Measurements from ENCODE around the gene LUZP1.

The LUZP1 gene

DNA sequence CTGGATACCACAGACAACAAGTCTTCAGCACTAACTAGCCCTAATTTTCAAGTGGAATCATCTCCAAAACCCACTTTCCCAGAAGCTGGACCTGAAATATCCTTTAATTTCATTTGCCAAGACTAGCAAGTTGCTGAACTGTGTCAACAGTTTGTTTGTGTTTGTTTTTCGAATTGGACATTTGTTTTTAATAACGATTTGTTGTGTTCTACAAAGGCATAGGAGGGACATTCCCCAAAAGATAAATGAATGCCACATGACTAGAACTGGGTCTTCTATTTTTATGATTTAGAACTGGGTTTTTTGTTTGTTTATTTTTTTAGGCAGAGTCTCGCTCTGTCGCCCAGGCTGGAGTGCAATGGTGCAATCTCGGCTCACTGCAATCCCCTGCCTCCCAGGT, 17.9 kb downstream of the LUZP1 start:
- DNase-seq = no peak

DNA sequence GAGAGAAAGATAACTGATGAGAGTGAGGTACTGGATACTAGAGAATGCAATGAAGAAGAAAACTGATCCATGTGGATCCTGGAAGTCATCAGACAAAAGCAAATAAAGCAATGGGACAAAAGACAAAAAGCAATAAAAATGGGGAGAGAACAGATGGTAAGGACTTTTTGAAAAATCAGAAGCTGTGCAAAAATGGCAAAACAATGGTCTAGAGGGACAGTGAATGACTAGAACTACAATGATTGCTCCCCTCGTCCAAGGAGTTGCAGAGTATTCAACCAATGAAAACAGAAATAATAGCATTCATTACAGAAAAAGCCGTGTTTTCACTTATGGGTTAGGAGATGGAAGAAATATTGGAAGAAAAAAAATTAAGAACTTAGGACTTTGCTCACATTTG, 18.5 kb downstream of the LUZP1 start:
- DNase-seq = no peak

DNA sequence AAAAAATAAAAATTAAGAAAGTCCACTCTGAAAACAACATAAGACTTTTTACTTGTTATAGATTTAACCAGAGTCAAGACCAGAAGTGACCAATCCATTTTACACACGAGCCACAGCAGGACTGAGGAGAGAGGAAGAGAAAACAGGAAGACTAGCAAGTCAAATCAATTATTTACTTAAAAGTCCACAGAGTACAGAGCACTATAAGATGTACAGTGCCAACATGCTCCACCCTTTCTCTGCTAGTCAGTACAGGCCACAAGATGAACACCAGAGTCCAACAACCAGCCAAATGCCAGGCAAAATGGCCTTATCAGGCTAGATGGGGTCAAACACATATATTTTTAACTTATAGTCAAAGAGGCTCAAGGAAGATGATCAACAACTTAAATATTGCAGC, 19.5 kb downstream of the LUZP1 start:
- no peak for DNase-seq

DNA sequence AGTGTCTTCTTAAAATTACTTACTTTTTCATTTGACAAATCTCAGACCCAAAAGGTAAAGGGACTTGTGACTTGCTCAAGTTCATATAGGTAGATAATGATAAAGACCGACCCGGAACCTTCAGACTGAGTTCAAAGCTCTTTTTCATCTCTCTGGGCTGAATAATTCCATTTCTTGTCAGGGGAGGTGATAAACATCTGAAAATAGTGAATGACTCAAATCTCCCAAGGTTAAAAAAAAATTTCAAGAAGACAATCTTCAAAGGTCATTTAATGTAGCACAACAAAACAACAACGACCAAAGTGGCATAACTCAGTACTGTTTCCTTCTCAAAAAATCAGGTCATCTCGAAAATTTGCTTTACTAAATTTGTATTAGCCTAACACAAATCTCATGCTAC, 20.6 kb downstream of the LUZP1 start:
- DNase-seq = no peak

DNA sequence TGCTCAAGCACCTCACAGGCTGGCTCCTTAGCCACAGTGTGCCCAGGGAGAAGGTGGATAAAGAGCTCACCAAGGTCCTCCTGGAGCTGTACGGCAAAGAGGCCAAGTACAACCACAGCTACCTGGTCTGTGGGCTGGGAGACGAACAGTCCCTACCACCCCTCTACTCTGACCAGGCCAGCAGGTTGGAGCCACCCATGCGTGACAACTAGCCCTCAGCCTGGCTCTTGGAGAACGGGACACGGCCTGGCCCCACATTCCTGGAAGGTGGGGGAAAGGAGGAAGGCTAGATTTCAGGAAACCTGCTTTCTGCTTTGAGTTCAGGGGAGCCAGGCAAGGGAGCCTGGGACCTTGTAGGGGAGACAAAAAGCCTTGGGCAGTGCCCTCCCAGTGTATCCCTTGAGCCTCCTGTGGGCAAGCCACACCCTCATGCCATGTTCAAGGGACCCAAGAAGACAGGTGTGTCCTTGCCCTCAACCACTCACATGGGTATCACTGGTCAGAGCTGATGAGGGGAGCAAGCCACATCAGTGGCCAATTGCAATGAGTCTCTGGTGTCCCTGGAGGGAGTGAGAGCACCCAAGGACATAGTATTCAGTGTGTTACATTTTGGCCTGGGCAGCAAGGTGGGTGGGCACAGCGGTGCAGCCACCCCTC, 27.6 kb downstream of the LUZP1 start:
- DNase-seq = no peak

DNA sequence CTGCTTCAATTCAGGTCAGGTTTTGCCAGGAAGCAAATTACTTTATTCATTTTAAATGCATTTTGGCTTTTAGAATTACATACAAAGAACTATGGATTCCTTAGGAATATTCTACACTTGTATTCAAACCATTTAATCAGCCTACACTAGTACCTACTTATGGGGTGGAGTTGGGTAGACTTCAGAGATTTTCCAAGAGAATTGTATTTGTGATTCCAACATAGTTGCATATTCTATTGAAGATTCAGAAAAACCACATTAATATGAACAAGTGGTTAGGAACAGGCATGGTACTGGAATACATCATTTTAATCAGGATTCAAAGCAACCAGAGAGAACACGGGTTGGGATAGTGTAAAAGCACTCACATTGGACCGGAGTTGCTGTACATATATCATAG, 33.4 kb downstream of the LUZP1 start:
- DNase-seq = no peak

DNA sequence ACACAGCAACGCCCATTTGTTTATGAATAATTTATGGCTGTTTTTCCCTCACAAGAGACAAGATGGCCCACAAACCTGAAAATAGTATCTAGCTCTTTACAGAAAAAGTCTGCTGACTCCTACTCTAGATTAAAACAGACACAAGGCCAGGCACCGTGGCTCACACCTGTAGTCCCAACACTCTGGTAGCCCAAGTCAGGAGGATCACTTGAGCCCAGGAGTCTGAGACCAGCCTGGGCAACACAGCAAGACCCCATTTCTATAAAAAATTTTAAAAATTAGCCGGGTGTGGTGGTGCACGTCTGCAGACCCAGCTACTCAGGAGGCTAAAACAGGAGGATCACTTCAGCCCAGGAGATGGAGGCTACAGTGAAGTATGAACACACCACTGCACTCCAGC, 34.6 kb downstream of the LUZP1 start:
- no peak for DNase-seq

DNA sequence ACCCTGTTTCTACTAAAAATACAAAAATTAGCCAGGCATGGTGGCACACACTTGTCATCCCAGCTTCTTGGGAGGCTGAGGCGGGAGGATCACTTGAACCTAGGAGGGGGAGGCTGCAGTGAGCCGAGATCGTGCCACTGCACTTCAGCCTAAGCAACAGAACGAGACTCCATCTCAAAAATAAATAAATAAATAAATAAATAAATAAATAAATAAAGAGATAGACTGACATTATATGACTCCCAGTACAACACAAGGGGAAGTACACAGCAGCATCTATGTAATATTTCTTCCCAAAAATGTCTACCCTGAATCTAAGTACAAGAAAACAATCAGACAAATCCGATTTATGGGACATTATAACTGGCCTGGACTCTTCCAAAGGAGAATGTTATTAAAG, 35.1 kb downstream of the LUZP1 start:
- no peak for DNase-seq

DNA sequence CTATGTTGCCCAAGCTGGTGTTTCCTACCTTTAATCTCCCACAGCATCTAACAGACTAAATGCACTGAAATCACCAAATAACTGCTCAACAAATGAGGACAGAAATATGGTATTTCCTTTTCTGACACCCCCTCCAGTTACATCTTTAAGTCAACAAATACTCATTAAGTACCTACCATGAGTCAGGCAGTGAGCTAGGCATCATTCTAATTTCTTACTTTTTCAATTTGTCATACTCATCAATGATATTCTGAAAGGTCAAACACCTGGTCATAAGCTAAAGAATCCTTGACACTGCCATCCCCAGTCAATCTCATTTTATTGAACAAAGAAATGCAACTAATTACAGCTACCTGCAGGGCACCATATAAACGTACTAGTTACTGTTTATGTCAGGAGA, 36.6 kb downstream of the LUZP1 start:
- no peak for DNase-seq

DNA sequence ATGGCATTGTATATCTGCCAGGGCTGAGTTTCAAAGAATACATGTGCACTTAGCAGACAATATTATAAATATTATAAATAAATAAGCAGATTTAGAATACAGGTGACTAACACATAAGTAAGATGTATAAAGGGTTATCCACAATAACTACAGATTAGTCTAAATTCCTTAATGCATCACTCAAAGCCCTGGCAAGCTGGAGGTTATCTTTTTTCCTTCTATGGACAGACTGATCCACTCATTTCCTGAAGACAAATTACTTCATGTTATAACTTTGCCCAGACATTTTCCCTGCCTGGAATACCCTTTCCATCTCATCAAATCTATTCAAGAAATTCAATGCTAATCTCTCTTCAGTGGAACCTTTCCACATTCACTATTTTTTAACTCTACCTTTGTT, 38.8 kb downstream of the LUZP1 start:
- DNase-seq = no peak

DNA sequence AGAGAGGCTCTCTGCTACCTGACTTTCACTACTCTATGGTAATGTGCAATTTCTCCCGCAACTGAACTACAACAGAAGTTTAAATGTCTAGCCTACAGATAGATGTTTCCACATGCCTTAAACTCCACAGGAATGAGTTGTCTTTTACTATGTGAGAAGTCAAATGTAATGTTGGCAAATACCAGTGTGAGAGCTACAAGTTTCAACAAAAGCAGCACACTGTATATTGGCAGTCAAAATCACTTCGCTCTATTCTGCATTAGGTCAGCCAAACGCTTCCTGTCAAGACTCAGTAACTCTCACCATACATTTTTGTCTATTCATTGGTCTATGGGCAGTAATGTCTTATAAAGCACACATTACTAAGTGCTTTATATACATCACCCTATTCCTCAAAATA, 41.9 kb downstream of the LUZP1 start:
- DNase-seq = no peak

DNA sequence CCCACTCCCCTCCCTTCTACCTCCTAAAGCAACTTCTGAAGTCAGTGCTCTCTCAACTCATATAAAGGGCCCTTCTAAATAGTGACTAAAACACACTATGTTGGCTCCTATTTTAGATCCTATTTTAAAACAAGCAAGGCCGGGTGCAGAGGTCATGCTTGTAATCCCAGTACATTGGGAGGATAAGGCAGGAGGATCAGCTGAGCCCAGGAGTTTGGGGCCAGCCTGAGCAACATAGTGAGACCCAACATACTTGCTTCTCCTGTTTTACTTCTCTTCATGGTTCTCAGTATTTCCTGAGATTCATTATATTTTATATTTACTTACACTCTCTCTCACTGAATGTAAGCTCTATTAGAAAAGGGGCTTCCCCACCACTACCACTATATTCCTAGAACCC, 42.5 kb downstream of the LUZP1 start:
- no peak for DNase-seq

DNA sequence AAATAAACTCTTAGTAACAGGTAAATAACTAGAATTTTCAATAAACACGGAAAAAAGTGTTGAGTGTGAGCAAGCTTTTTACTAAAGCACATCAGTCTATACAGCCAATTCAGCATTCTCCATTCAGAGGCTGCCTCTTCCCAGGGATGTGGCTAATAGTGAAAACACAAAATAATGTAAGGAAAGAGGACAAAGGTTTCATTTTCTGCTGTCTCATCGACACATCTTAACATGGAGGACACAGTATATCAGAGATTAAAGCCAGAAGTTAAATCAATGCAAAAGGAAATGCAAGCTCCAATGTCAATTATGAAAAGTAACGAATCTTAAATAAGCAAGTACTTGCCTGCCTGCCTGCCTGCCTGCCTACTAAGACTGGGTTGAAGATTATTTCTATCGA, 43.2 kb downstream of the LUZP1 start:
- DNase-seq = no peak

DNA sequence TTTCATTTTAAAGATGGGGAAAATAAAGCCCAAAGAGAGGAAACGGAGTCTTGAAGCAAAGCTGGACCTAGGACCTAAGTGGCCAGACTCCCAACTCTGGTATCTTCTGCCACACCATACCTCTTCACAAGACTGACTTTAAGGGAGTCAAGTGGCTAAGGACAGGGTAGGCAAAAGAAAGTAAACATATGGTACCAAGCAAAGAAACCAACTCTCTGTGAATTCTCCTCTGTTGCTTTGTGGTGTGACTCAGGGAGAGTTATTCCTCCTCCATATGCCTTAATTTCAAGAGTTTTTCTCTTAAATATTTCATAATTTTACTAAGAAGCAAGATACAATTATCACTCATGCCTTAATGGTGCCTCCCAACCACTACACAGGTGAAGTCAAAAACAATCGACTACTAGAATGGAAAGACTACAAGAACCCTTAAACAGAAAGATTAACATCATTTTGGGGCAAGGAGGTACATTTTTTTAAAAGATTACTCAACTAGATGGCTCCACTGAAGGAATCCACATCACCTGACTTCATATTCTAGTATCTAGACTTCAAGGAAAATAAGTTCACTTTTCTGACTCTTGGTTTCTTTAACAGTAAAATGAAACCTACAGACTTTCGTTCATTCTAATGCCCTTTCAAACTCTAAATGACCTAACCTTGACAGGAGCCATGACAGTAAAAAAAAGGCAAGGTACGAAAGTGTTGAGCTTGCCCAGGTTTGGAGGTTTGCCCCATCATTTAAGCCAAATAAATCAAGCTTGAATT, 44.2 kb downstream of the LUZP1 start:
- no peak for DNase-seq

DNA sequence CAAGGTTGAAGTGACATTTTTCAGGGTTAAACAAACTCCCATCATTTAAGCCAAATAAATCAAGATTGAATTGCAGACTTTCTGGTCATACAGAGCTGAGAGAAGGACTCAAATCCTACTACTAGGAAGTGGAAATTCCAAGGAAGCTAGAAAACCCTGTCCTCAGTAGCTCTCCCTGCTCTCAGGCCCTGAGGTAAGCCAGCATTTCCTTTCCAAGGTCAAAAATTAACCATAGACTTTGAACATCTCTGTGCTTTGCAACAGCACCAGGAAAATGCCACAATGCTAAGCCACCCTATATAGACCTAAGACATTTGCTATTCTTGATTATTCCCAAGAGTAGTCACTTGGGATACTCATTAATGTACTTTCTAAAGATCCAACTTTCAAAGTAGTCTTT, 45.1 kb downstream of the LUZP1 start:
- no peak for DNase-seq

DNA sequence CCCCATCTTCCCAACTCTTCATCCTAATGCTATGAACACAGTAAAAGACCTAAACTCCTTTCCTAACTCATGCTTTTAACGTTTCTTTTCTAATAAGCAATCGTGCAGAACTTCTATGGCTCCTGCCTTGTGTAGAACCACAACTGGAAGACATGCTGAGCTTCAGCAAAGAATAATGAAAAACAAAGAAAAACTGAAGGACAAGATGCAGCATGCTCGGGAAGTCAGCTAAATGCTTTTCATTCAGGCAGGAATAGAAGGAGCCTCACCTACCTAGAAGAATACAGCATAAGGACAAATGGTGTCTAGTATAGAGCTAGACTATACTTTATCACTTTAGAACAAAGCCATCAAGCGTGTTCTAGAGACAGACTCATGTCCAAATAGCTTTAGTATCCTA, 45.9 kb downstream of the LUZP1 start:
- no peak for DNase-seq

DNA sequence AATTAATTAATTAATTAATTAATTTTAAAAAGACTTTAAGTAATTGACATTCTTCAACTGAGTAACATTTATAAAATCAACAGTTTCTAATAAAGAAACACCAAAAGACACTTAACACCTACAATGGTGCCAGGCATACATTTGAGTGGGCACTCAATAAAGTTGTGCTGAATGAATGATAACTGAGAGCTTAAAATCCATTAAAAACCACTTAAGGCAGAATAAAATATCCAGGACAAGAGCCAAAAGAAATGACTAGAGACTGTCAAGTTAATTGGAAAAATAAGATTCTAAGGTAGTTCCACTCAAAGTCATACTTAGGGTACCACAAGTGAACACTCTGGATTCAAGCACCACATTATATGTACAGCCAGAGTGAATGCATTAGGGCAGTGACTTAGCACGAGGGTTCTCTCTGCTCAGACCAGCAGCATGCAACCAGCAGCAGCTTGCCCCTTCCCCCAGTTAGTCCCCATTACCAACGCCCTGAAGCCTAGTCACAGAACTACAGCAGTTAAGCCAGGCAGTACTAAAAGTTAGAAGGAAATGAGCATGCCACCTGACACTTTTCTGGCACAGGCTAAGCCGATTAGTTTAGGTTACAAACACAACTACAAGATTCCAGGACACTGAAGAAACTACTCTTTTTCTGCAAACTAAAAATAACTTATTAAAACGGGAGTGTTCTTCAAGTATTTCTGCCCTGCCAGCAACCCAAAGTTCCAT, 46.5 kb downstream of the LUZP1 start:
- no peak for DNase-seq

DNA sequence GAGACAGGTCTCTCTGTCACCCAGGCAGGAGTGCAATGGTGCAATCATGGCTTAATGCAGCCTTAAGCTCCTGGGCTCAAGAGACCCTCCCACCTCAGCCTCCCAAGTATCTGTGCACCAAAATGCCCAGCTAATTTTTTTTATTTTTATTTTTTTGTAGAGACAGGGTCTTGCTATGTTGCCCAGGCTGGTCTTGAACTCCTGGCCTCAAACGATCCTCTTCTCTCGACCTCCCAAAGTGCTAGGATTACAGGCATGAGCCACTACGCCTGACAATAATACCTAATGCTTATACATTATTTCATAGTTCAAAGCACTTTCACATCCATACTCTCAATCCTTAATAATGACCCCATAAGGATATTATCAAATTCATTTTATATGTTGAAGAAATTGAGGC, 48.3 kb downstream of the LUZP1 start:
- no peak for DNase-seq

DNA sequence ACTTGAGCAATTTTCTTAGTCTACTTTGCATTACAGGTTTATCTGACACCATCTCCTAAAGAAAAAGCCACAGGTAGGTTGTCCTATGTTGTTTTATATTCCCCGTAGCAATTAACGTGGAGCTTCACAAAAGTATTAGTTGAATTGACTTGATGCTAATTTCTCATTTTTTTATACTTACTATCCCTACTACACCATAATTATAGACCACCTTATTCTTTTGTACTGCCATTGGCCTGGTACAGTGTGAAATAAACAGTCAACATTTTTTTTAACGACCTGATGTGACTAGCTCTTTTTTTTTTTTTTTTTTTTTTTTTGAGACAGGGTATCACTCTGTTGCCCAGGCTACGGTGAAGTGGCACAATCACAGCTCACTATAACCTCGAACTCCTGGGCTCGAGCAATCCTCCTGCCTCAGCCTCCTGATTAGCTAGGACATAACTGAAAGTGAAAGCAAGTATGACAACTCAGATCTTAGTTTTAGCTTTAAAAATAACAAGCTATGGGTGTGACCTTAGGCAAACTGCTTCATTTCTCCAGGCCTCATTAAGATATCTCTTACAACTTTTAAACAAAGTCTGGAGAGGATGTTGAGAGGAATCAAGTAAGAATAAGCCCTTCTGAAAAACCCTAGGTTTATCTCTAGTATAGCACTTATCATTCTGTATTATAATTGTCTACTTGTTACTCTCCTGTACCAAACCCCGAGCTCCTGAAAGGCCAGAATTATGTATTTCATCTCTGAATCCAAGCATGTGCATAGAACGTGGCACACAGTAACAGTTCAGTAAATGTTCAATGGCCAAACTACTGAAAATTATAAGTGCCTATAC, 49.5 kb downstream of the LUZP1 start:
- no peak for DNase-seq

DNA sequence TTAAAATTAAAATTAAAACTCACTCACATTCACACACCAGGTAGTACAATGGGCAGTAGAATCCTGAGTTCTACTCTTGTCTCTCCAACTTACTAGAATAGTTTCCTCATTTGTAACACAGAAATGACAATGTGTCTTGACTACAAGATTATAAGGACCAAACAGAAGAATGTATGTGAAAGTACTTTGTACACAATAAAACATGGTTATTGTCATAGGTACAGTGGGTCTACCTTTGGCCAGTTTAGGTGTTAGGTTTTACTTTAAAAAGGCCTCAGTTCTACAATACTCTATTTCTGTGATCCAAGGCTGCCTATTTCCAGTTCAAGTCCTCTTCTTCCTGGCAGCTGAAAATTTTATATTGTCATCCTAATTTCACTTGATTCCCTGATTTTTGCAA, 50.2 kb downstream of the LUZP1 start:
- DNase-seq = no peak

DNA sequence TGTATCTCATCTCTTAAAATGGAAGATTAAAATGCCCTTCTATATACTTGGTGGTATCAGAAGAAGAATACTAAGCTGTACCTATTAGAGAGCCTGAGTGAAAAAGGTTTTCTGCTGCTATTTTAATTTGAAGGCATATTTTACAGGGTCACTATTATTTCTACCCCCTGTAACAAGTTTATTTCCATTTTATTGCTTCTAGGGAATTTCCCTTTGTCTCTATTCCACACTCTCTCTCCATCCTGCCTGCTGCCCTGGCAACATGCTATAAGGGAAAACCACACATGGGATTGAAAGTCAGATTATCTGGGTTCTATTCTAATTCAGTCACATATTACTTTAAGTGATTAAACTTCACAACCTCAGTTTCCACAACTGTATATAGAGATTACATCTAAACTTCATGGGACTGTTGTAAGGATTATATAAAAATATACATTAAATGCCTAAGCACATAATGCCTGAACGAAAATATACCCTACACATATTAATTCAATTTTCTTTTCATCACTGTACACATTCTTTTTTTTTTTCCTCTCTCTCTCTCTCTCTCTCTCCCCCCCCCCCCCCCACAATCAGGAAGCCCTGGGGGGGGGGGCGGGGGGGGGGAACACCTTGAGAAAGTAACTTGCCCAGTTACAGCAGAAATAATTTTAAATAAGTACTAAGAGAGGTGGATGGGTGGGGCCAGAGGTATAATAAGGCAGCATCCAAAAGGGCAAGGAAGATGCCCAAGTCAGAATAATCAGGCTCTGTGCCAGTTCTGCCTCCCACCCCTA, 51.5 kb downstream of the LUZP1 start:
- DNase-seq = no peak

DNA sequence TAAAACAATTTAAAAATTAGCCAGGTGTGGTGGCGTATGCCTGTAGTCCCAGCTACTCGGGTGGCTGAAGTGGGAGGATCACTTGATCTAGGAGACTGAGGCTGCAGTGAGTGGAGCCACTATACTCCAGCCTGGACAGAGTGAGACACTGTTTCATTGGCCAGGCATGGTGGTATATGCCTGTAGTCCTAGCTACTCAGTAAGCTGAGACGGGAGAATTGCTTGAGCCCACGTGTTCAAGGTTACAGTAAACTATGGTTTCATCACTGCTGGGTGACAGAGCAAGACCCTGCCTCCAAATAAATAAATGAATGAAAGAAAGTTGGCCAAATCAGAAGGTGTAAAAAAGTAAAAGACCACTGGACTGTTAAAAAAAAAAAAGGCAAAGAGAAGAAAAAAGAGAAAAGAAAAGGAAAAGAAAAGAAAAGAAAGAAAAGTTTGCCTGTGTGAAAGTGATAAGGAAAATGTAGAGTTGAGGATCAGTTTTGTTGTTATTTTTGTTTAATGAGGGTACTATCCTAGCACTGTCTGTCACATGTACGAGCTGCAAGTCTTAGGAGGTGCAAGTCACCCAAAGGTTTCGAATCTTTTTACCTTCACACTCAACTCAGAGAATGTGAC, 52.3 kb downstream of the LUZP1 start:
- DNase-seq = no peak
